GM19099 (cell line): ENCODE measurements around the gene DNMT3A.

Experiments used
- POLR2A ChIP-seq: IDR thresholded peaks from 3 replicates; pipeline ENCODE4 v1.6.1; 2011; ENCODE audit warnings: low read depth; ENCODE audit not compliant: insufficient read length; ENCODE audit errors: extremely low read depth

Gene DNMT3A

DNA sequence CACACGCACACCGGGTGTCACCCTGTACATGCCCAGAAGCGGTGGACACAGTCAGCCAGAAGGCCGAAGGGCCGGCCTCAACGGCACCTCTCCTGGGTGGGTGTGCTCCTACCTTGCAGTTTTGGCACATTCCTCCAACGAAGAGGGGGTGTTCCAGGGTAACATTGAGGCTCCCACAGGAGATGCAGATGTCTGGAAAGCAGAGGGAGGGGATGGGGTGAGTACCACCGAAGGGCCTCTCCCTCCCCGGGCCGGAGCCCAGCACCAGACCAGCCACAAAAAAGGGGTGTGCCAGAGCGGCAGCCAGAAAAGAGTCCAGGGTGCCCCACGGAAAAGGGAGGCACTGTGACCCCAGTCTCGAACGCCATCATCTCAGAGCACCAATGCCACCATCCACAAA is 96.6 kb downstream of the DNMT3A start:
- TF ChIP-seq POLR2A = no peak

DNA sequence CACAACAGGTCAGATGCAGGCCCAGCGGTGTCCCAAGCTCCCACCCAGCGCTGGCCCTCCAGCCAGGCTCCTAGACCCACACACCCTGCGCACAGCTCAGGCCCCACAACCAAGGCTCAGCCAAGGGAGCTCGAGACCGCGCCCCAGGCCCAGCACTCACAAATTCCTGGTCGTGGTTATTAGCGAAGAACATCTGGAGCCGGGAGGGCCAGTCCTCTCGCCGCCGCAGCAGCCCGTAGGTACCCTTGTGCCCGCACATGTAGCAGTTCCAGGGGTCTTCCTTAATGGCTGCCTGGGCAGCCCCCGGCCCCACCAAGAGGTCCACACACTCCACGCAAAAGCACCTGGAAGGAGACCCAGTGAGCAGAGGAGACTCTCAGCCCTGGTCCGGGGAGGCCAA is 97.7 kb downstream of the DNMT3A start:
- TF ChIP-seq POLR2A = no peak

GRCh38 chr2:25241452-25241851 is 100.3 kb downstream of the DNMT3A start:
- TF ChIP-seq POLR2A = no peak

- no peak for TF ChIP-seq POLR2A
These were observed 101.1 kb downstream of the DNMT3A start for GRCh38 chr2:25240636-25241035.

DNA sequence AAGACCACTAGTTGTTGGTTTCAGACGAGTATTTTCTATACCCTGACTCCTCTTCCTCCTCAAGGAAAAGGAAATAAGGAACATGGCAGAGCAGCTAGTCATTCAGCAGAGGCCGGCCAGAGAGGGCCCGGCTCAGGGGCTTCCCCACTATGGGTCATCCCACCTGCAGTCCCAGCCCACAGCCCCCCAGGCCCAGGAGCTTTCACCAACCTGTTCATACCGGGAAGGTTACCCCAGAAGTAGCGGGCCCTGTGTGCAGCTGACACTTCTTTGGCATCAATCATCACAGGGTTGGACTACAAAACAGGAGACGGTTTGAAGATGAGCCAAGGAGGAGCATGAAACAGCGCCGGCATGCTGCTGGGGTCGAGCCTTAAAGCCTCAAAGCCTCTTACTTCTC is 102.8 kb downstream of the DNMT3A start:
- TF ChIP-seq POLR2A = no peak

DNA sequence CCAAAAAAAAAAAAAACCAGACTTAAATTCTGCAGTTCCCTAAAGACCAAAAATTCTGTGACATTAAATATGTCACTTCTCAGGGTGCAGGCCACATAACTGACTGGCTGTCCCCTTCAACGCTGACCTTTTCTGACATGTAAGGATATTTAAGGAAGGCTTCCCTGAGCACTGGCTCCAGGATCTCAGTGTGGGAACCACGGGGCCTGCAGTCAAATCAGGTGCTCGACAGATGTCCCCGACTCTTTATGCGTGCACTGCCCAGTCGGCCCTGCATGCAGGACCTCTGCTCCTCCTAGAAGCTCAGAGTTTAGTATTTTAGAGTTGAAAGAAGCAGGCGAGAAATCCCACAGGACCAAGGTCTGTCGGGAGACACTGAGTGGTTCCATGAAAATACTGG is 104.0 kb downstream of the DNMT3A start:
- no peak for TF ChIP-seq POLR2A

GRCh38 chr2:25236736-25237135 is 105.0 kb downstream of the DNMT3A start:
- no peak for TF ChIP-seq POLR2A

DNA sequence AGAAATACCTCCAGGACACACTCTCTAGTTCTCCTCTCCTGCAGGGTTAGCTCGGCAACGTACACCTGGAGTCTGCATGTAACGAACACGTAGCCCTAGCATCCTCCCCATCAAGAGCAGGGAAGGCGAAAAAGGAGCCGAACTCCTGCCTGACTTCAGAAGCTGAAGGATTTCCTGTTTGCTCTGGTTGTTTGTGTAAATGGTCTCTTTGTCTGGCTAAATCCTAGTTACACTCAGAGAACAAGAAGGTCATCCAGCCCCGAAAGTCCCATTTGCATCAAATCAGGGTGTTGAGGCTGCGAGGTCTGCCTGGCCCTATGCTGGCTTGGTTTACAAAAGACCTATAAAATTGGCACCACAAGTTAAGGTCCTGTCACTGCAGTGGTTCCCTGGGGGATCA is 107.0 kb downstream of the DNMT3A start:
- no peak for TF ChIP-seq POLR2A

GRCh38 chr2:25233916-25234605 is 107.7 kb downstream of the DNMT3A start:
- TF ChIP-seq POLR2A = no peak

DNA sequence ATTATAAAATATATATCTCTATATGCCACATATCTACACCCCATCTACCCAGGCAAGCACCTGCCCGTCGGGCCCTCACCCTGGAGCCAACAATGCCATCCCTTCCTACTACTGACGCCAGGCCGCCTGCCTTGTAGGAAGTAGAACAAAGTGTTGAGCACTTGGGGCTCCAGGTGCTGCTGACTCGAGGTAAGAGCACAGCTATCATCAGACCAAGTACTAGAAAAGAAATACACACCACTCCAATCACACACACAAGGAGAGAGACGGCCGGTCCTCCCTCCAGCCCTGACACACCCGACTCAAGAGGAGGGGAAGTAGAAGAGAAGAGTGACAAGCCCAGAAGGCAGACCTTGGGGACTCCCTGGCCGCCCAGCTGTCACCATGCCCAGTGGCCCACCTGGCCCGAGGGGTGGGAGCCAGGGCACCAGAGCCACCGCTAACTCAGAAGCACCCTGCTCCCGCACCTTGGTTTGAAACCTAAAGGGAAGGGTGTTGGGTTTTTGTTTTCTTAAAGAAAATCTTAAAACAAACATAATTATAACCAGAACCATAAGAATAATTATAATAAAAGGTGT is 109.4 kb downstream of the DNMT3A start:
- TF ChIP-seq POLR2A = no peak

GRCh38 chr2:25230948-25231311 is 110.8 kb downstream of the DNMT3A start:
- TF ChIP-seq POLR2A = no peak

DNA sequence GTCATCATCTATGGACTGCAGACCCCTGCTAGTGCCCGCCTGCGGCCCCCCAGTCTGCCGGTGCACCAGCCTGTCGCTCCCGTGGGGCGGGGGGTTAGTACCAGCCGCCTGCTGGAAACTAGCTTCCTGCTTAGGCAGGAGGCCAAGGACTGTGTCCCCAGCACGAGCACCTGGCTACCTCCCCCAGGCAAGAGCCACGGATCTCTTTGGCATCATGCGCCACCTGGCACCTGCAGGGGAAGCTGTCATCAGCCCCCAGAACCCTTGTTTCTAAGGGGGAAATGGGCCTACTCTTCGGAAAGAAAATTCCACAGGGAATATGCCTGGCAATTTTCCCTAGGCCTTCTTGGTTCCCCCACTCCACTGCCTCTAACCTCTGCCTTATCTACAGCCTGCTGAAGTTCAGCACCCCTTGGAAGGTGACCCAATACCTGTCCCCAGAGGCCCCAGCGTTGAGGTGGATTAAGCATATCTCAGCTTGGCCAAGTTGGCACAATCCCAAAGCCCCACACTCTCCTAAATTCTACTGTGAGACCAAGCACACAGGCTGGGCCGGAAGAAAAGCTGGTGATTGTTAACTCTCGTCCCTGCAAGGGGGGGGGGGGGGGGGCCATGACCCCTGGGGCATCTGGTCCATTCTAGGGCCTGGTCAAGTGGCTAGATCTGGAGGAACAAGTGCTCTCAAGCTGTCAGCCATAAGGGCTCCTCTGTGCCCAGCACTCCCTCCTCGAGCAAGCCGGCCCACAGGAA is 111.4 kb downstream of the DNMT3A start:
- TF ChIP-seq POLR2A = no peak

- no peak for TF ChIP-seq POLR2A
These were observed 112.2 kb downstream of the DNMT3A start for GRCh38 chr2:25229279-25230197.

DNA sequence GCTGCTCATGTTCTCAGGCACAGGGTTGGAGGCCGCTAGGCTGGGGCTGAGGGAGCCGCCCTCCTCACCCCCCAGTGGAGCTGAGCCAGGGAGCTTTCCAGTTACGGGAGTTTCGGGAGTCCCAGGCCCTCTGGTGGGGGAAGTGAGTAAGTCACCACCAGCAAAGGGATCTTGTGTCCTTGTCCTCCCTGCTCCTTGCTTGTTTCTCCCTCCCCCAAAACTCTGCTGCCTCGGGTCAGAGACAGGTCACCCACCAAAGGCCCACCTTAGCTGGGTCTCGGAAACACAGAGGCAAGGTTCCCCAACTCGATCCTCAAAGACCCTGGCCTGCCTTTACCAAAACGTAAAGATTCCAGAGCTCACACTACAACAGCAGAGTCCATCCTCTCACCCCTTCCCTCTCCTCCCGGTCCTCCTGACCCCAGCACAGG is 112.9 kb downstream of the DNMT3A start:
- no peak for TF ChIP-seq POLR2A

- no peak for TF ChIP-seq POLR2A
These were observed 114.1 kb downstream of the DNMT3A start for GRCh38 chr2:25227576-25227975.

- TF ChIP-seq POLR2A = no peak
These were observed 114.9 kb downstream of the DNMT3A start for GRCh38 chr2:25226827-25227226.
